ENCODE results near the gene HRG.

The HRG gene

GRCh38 chr3:186621894-186622650 is 43.7 kb upstream of the HRG start:
- Histone ChIP-seq H3F3A (ENCODE audit: control insufficient read depth, insufficient read depth) (no peaks in the 10 kb centered on the region), H3K27me3 (ENCODE audit: control insufficient read depth, low read length) (peaks cover 13% of the 10 kb centered on the region), H3K79me2 (ENCODE audit: control insufficient read depth, low read length) (no peaks in the 10 kb centered on the region), H3K4me3 (ENCODE audit: low read length) (no peak overlapping the region), H3K36me3 (ENCODE audit: control insufficient read depth, low read length) (no peaks in the 10 kb centered on the region), H4K20me1 (ENCODE audit: control insufficient read depth, insufficient read depth, low read depth, low read length) (no peaks in the 10 kb centered on the region), H3K27ac (ENCODE audit: low read depth, low read length) (no peak overlapping the region), H3K9me2 (replicated peaks; ENCODE audit: control insufficient read depth, low read length) (no peaks in the 10 kb centered on the region), H3K4me2 (ENCODE audit: low read length) (no peak overlapping the region), H3K4me1 (ENCODE audit: control insufficient read depth, low read length) (peaks cover 3% of the 10 kb centered on the region), H3K9me3 (ENCODE audit: control insufficient read depth, insufficient read depth, low read length) (no peaks in the 10 kb centered on the region)
- no peak for TF ChIP-seq EZH2phosphoT487 (IDR thresholded peaks at IDR 0.05; ENCODE audit: borderline replicate concordance, low read length)
- no peak for TF ChIP-seq CTCF (IDR thresholded peaks at IDR 0.05; ENCODE audit: low read depth, low read length, poor library complexity, severe bottlenecking)

DNA sequence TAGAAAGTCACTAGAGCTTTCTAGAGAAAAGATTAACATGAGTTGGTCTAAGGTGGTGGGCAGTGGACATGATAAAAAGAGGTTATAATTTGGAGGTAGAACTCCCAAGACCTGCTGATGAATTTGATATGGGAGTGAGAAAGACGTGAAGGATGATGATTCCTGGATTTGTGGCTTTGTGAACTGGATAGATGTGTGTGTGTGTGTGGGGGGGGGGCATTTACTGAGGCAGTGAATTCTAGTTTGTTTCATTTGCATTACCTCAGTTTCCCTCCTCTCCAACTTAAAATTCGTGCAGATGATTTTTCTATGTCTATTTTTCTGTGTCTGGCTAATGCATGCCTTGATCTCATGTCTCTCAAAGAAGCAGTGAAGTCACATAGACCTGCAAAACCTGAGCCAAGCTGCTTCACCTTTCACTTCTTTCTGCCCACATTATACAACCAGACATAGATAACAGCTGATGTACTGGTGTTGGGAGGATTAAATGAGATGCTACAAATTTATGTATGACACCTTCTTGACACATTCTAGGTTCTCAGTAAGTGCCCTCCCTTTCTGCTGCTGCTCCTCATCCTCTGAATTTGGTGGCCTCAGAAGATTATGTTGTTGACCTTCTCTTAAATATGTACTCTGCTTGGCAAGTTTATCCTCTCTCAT is 43.0 kb upstream of the HRG start:
- Histone ChIP-seq H3K9me2 (replicated peaks; ENCODE audit: control insufficient read depth, low read length) (no peaks in the 10 kb centered on the region), H3K9me3 (ENCODE audit: control insufficient read depth, insufficient read depth, low read length) (no peaks in the 10 kb centered on the region), H3K4me2 (ENCODE audit: low read length) (no peak overlapping the region), H3F3A (ENCODE audit: control insufficient read depth, insufficient read depth) (no peaks in the 10 kb centered on the region), H3K4me3 (ENCODE audit: low read length) (no peak overlapping the region), H3K4me1 (ENCODE audit: control insufficient read depth, low read length) (no peaks in the 10 kb centered on the region), H3K79me2 (ENCODE audit: control insufficient read depth, low read length) (no peaks in the 10 kb centered on the region), H3K27ac (ENCODE audit: low read depth, low read length) (no peak overlapping the region), H3K27me3 (ENCODE audit: control insufficient read depth, low read length) (peaks cover 8% of the 10 kb centered on the region), H4K20me1 (ENCODE audit: control insufficient read depth, insufficient read depth, low read depth, low read length) (no peaks in the 10 kb centered on the region), H3K36me3 (ENCODE audit: control insufficient read depth, low read length) (no peaks in the 10 kb centered on the region)
- no peak for TF ChIP-seq EZH2phosphoT487 (IDR thresholded peaks at IDR 0.05; ENCODE audit: borderline replicate concordance, low read length)
- no peak for TF ChIP-seq CTCF (IDR thresholded peaks at IDR 0.05; ENCODE audit: low read depth, low read length, poor library complexity, severe bottlenecking)

DNA sequence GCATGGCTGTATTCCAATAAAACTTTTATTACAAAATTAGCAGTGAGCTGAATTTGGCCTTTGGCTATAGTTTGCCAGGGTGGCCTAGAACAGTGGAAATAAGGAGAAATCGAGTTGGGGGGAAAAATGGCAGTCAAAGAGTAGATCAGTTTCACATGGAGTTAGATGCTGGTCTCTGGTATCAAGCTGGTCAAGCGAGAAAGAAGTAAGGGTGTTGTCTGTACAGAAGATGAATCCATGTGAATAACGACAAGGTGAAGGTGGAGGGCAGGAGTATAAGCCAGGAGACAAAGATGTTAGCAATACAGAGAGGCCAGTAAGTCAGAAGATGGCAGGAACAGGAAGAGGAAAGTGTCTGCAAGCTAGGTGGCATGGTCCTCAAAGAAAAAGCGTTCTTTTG is 41.2 kb upstream of the HRG start:
- H3K9me3 ChIP-seq (ENCODE audit: control insufficient read depth, insufficient read depth, low read length), result no peaks in the 10 kb centered on the region
- H3K9me2 ChIP-seq (replicated peaks; ENCODE audit: control insufficient read depth, low read length), result no peaks in the 10 kb centered on the region
- no peak overlapping the region for H3K4me2 ChIP-seq (ENCODE audit: low read length)

More for the DNA sequence above, 41.2 kb upstream of the HRG start:
- Histone ChIP-seq H3F3A (ENCODE audit: control insufficient read depth, insufficient read depth) (no peaks in the 10 kb centered on the region), H4K20me1 (ENCODE audit: control insufficient read depth, insufficient read depth, low read depth, low read length) (no peaks in the 10 kb centered on the region), H3K79me2 (ENCODE audit: control insufficient read depth, low read length) (no peaks in the 10 kb centered on the region), H3K4me3 (ENCODE audit: low read length) (no peak overlapping the region), H3K27ac (ENCODE audit: low read depth, low read length) (no peak overlapping the region), H3K27me3 (ENCODE audit: control insufficient read depth, low read length) (peaks cover 8% of the 10 kb centered on the region; the same call in 1 of the 2 replicates), H3K4me1 (ENCODE audit: control insufficient read depth, low read length) (no peaks in the 10 kb centered on the region), H3K36me3 (ENCODE audit: control insufficient read depth, low read length) (no peaks in the 10 kb centered on the region)
- TF ChIP-seq CTCF (IDR thresholded peaks at IDR 0.05; ENCODE audit: low read depth, low read length, poor library complexity, severe bottlenecking) (no peak), EZH2phosphoT487 (IDR thresholded peaks at IDR 0.05; ENCODE audit: borderline replicate concordance, low read length) (no peak)

Measured in DOHH2 (cell line).